B cell (primary cell): ENCODE data around the gene SVIP.

ENCODE experiments used
- EZH2 ChIP-seq: IDR thresholded peaks from 2 replicates; pipeline ENCODE4 v1.6.1; 2012; ENCODE audit warnings: borderline replicate concordance, low read depth, mild to moderate bottlenecking, moderate library complexity, low read length; ENCODE audit not compliant: insufficient read depth, poor library complexity, severe bottlenecking
- TF ChIP-seq, protein P1 (sequence below): fragments of 200-600 bp; IDR thresholded peaks from one replicate; pipeline ENCODE4 v1.8.0; 2022; ENCODE audit warnings: antibody characterized with exemption, mild to moderate bottlenecking

DNA sequence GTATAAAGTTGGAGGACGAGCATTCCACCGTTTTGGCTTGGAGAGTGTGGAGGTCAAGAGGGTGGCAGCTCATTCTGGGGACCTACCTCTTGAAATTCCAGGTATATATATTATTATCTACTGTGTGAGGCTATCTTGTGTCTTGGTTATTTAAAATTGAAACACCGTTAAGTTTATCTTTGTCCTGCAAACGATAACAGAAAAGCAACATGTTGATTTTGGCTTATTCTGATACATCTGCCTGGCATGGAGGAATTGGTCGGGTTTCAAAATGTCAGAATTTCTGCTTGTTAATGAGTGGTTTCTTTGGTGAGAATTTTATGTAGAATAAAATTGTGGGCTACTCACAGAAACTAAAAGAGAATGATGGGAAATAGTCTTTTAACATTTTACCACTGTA is 54.4 kb downstream of the SVIP start:
- TF ChIP-seq, protein P1, sequence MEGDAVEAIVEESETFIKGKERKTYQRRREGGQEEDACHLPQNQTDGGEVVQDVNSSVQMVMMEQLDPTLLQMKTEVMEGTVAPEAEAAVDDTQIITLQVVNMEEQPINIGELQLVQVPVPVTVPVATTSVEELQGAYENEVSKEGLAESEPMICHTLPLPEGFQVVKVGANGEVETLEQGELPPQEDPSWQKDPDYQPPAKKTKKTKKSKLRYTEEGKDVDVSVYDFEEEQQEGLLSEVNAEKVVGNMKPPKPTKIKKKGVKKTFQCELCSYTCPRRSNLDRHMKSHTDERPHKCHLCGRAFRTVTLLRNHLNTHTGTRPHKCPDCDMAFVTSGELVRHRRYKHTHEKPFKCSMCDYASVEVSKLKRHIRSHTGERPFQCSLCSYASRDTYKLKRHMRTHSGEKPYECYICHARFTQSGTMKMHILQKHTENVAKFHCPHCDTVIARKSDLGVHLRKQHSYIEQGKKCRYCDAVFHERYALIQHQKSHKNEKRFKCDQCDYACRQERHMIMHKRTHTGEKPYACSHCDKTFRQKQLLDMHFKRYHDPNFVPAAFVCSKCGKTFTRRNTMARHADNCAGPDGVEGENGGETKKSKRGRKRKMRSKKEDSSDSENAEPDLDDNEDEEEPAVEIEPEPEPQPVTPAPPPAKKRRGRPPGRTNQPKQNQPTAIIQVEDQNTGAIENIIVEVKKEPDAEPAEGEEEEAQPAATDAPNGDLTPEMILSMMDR = no peak
- no peak for TF ChIP-seq EZH2
